ENCODE measurements around the gene UBAC2. TPM values are rescaled to one million over a fixed set of nuclear protein-coding genes. Genes with fewer than 3 reads are reported as not detected.

The UBAC2 gene
- total and polyA plus RNA-seq, 2 donors (not counting 1 experiment from before 2014, with no cell fraction given): 32.4 to 87.4 TPM

GRCh38 chr13:99299256-99299919 lies 98.7 kb downstream of the UBAC2 start:
- H3K9me3 ChIP-seq (ENCODE audit: control insufficient read depth, insufficient read depth, low read depth, low read length): no peaks in the 10 kb centered on the region
- no peak overlapping the region for H3K4me2 ChIP-seq (ENCODE audit: extremely low read depth, insufficient read depth, low read length)
- H3K4me1 ChIP-seq (ENCODE audit: control insufficient read depth, extremely low read depth, insufficient read depth, low read length): no peaks in the 10 kb centered on the region
- no peaks in the 10 kb centered on the region for H3K79me2 ChIP-seq (ENCODE audit: control insufficient read depth, insufficient read depth, low read length)
- DNase-seq (ENCODE audit: low read depth in 2 of 2): no peak
- H4K20me1 ChIP-seq (ENCODE audit: control insufficient read depth, extremely low read depth, insufficient read depth, low read length): peaks cover 2% of the 10 kb centered on the region
- no peak overlapping the region for H3K27ac ChIP-seq (ENCODE audit: insufficient read depth, low read length)
- H3K27me3 ChIP-seq (ENCODE audit: control insufficient read depth, insufficient read depth, low read length): no peaks in the 10 kb centered on the region
- no peak overlapping the region for H2AFZ ChIP-seq (ENCODE audit: low read length)
- H3K4me3 ChIP-seq (replicated peaks in 1 of 4; ENCODE audit: control extremely low read depth in 1 of 4, insufficient read depth in 1 of 4, low read depth in 3 of 4, low read length in 4 of 4): no peak overlapping the region
- TF ChIP-seq CTCF (conservative IDR thresholded peaks at IDR 0.05 in 1 of 2, IDR thresholded peaks at IDR 0.05 in 1 of 2; ENCODE audit: low read depth in 1 of 2, low read length in 2 of 2) (no peak), EZH2 (IDR thresholded peaks at IDR 0.05; ENCODE audit: low read length, missing control alignments) (no peak)
- no peak overlapping the region for H3K9ac ChIP-seq (ENCODE audit: insufficient read depth, low read length)
- no peaks in the 10 kb centered on the region for H3K36me3 ChIP-seq (ENCODE audit: control insufficient read depth, insufficient read depth, low read length)

- no peaks in the 10 kb centered on the region for H3K36me3 ChIP-seq (ENCODE audit: control insufficient read depth, insufficient read depth, low read length)
- H2AFZ ChIP-seq (ENCODE audit: low read length): no peak overlapping the region
- no peak for TF ChIP-seq EZH2 (IDR thresholded peaks at IDR 0.05; ENCODE audit: low read length, missing control alignments)
- no peak for TF ChIP-seq CTCF (conservative IDR thresholded peaks at IDR 0.05 in 1 of 2, IDR thresholded peaks at IDR 0.05 in 1 of 2; ENCODE audit: low read depth in 1 of 2, low read length in 2 of 2)
- no peak overlapping the region for H3K4me3 ChIP-seq (replicated peaks in 1 of 4; ENCODE audit: control extremely low read depth in 1 of 4, insufficient read depth in 1 of 4, low read depth in 3 of 4, low read length in 4 of 4)
- H3K27me3 ChIP-seq (ENCODE audit: control insufficient read depth, insufficient read depth, low read length): no peaks in the 10 kb centered on the region
- no peaks in the 10 kb centered on the region for H3K79me2 ChIP-seq (ENCODE audit: control insufficient read depth, insufficient read depth, low read length)
- DNase-seq (ENCODE audit: low read depth in 2 of 2): no peak
- H3K4me2 ChIP-seq (ENCODE audit: extremely low read depth, insufficient read depth, low read length): no peak overlapping the region
- no peaks in the 10 kb centered on the region for H3K4me1 ChIP-seq (ENCODE audit: control insufficient read depth, extremely low read depth, insufficient read depth, low read length)
- H3K9ac ChIP-seq (ENCODE audit: insufficient read depth, low read length): no peak overlapping the region
- H3K27ac ChIP-seq (ENCODE audit: insufficient read depth, low read length): no peak overlapping the region
- H4K20me1 ChIP-seq (ENCODE audit: control insufficient read depth, extremely low read depth, insufficient read depth, low read length): peaks cover 2% of the 10 kb centered on the region
- no peaks in the 10 kb centered on the region for H3K9me3 ChIP-seq (ENCODE audit: control insufficient read depth, insufficient read depth, low read depth, low read length)
Measured at GRCh38 chr13:99299920-99300341, 99.3 kb downstream of the UBAC2 start.

GRCh38 chr13:99301056-99301838 lies 100.6 kb downstream of the UBAC2 start:
- H3K79me2 ChIP-seq (ENCODE audit: control insufficient read depth, insufficient read depth, low read length): no peaks in the 10 kb centered on the region
- H2AFZ ChIP-seq (ENCODE audit: low read length): no peak overlapping the region
- TF ChIP-seq CTCF (conservative IDR thresholded peaks at IDR 0.05 in 1 of 2, IDR thresholded peaks at IDR 0.05 in 1 of 2; ENCODE audit: low read depth in 1 of 2, low read length in 2 of 2) (no peak), EZH2 (IDR thresholded peaks at IDR 0.05; ENCODE audit: low read length, missing control alignments) (no peak)
- no peak overlapping the region for H3K4me3 ChIP-seq (replicated peaks in 1 of 4; ENCODE audit: control extremely low read depth in 1 of 4, insufficient read depth in 1 of 4, low read depth in 3 of 4, low read length in 4 of 4)
- H3K27me3 ChIP-seq (ENCODE audit: control insufficient read depth, insufficient read depth, low read length): no peaks in the 10 kb centered on the region
- H3K4me1 ChIP-seq (ENCODE audit: control insufficient read depth, extremely low read depth, insufficient read depth, low read length): no peaks in the 10 kb centered on the region
- H3K4me2 ChIP-seq (ENCODE audit: extremely low read depth, insufficient read depth, low read length): no peak overlapping the region
- no peak overlapping the region for H3K27ac ChIP-seq (ENCODE audit: insufficient read depth, low read length)
- no peaks in the 10 kb centered on the region for H3K36me3 ChIP-seq (ENCODE audit: control insufficient read depth, insufficient read depth, low read length)
- no peaks in the 10 kb centered on the region for H3K9me3 ChIP-seq (ENCODE audit: control insufficient read depth, insufficient read depth, low read depth, low read length)
- no peak overlapping the region for H3K9ac ChIP-seq (ENCODE audit: insufficient read depth, low read length)
- peaks cover 2% of the 10 kb centered on the region for H4K20me1 ChIP-seq (ENCODE audit: control insufficient read depth, extremely low read depth, insufficient read depth, low read length)
- no peak for DNase-seq (ENCODE audit: low read depth in 2 of 2)

Data from fibroblast of lung (primary cell).